Thyroid gland (tissue), 4 donors: ENCODE data around the gene KLHL18.

Experiments
- POLR2A ChIP-seq, 2 donors: fragments of 450-650 bp; IDR thresholded peaks; one replicate each; pipeline ENCODE4 v1.6.1; 2017; ENCODE audit warnings: antibody characterized with exemption in 2 of 2, mild to moderate bottlenecking in 2 of 2, moderate library complexity in 1 of 2
- TF ChIP-seq, protein P1 (sequence below), 6 experiments: fragments of 200-600 bp in 3 of 6; fragments of 450-650 bp in 3 of 6; sonication (generic) in 3 of 6; IDR thresholded peaks; one replicate each; pipeline ENCODE4 v1.5.1; 2016 to 2019; ENCODE audit warnings: antibody characterized with exemption in 6 of 6, mild to moderate bottlenecking in 2 of 6, inconsistent platforms in 1 of 6, moderate library complexity in 1 of 6

DNA sequence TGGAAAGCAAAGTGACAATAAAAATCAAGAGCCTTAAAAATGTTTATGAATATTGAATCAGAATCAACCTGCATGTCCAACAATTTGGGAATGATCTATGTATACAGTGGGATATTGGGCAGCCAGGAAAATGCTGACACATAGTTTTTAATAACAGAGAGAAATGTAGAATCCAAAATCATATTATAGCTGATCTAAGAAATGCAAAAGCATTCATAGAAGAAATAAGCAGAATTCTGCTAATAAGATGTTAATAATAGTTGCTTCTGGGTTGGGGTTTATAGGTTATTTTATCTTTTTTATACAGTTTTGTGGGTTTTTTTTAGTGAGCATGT is 15.3 kb upstream of the KLHL18 start:
- TF ChIP-seq POLR2A (IDR thresholded peaks at IDR 0.05) = no peak
- TF ChIP-seq, protein P1, sequence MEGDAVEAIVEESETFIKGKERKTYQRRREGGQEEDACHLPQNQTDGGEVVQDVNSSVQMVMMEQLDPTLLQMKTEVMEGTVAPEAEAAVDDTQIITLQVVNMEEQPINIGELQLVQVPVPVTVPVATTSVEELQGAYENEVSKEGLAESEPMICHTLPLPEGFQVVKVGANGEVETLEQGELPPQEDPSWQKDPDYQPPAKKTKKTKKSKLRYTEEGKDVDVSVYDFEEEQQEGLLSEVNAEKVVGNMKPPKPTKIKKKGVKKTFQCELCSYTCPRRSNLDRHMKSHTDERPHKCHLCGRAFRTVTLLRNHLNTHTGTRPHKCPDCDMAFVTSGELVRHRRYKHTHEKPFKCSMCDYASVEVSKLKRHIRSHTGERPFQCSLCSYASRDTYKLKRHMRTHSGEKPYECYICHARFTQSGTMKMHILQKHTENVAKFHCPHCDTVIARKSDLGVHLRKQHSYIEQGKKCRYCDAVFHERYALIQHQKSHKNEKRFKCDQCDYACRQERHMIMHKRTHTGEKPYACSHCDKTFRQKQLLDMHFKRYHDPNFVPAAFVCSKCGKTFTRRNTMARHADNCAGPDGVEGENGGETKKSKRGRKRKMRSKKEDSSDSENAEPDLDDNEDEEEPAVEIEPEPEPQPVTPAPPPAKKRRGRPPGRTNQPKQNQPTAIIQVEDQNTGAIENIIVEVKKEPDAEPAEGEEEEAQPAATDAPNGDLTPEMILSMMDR (IDR thresholded peaks at IDR 0.05) = no peak
